Fibroblast of lung (primary cell): ENCODE data around the gene GYG1. TPM values are rescaled to one million over a fixed set of nuclear protein-coding genes. Genes with fewer than 3 reads are reported as not detected.
"Not testable (repeated sequence)": the region's sequence is repeated elsewhere in the genome, so short reads cannot be mapped to it uniquely, and the experiment has no call there.

Source experiments
- DNase-seq, 2 donors: peaks; one replicate each; pipeline versions ENCODE4 v3.0.0 to v3.0.0-alpha.2; 2010; ENCODE audit warnings: low read depth in 2 of 2
- H2AFZ ChIP-seq: 2 replicates; pipeline ENCODE4 v1.5.1; 2012; ENCODE audit warnings: low read length, control low read depth, inconsistent platforms
- H3K27ac ChIP-seq: 2 replicates; pipeline ENCODE4 v1.5.1; 2011; ENCODE audit warnings: low read length, control low read depth; ENCODE audit not compliant: insufficient read depth
- H3K27me3 ChIP-seq: 2 replicates; pipeline ENCODE4 v1.5.1; 2011; ENCODE audit warnings: mild to moderate bottlenecking, low read length; ENCODE audit not compliant: control insufficient read depth, insufficient read depth
- H3K36me3 ChIP-seq: 2 replicates; pipeline ENCODE4 v1.5.1; 2011; ENCODE audit warnings: low read length; ENCODE audit not compliant: control insufficient read depth, insufficient read depth
- H3K4me1 ChIP-seq: 2 replicates; pipeline ENCODE4 v1.5.1; 2011; ENCODE audit warnings: low read length; ENCODE audit not compliant: control insufficient read depth, insufficient read depth; ENCODE audit errors: extremely low read depth
- H3K4me2 ChIP-seq: 2 replicates; pipeline ENCODE4 v1.5.1; 2011; ENCODE audit warnings: low read length, control low read depth; ENCODE audit not compliant: insufficient read depth; ENCODE audit errors: extremely low read depth
- H3K4me3 ChIP-seq, 4 experiments: fragments of 200-600 bp in 1 of 4; sonication (generic) in 1 of 4; replicated peaks in 1 of 4; 2 replicates each; pipeline ENCODE4 v1.5.1; 2011 to 2016; ENCODE audit warnings: low read length in 4 of 4, low read depth in 3 of 4, mild to moderate bottlenecking in 3 of 4, control low read depth in 2 of 4, inconsistent platforms in 1 of 4, mixed read lengths in 1 of 4; ENCODE audit not compliant: insufficient read depth in 1 of 4; ENCODE audit errors: control extremely low read depth in 1 of 4
- H3K79me2 ChIP-seq: 2 replicates; pipeline ENCODE4 v1.5.1; 2012; ENCODE audit warnings: mild to moderate bottlenecking, low read length, inconsistent platforms; ENCODE audit not compliant: control insufficient read depth, insufficient read depth
- H3K9ac ChIP-seq: 2 replicates; pipeline ENCODE4 v1.5.1; 2011; ENCODE audit warnings: mild to moderate bottlenecking, low read length, control low read depth; ENCODE audit not compliant: insufficient read depth
- H3K9me3 ChIP-seq: 2 replicates; pipeline ENCODE4 v1.5.1; 2012; ENCODE audit warnings: low read depth, low read length; ENCODE audit not compliant: control insufficient read depth, insufficient read depth
- H4K20me1 ChIP-seq: 2 replicates; pipeline ENCODE4 v1.5.1; 2011; ENCODE audit warnings: low read length; ENCODE audit not compliant: control insufficient read depth, insufficient read depth; ENCODE audit errors: extremely low read depth
- EZH2 ChIP-seq: IDR thresholded peaks from 2 replicates; pipeline ENCODE4 v1.5.1; 2012; ENCODE audit warnings: low read length, control low read depth, mild to moderate bottlenecking; ENCODE audit errors: missing control alignments
- polyA plus RNA-seq, 2 donors: library from polyadenylated mRNA; depleted of rRNA in 1 of 2; stranded (reverse) in 1 of 2; unstranded in 1 of 2; fragments of >200 nt; gene quantifications; 2 replicates each; pipeline ENCODE4 v1.2.1, GENCODE V29; 2011 to 2012; ENCODE audit warnings: missing spikeins in 1 of 2
- total RNA-seq: library from RNA; depleted of rRNA; stranded (reverse); fragments of >200 nt; gene quantifications from 2 replicates; pipeline ENCODE4 v1.2.1, GENCODE V29; 2014
- TF ChIP-seq, protein P1 (sequence below), 2 donors: IDR thresholded peaks in 1 of 2; conservative IDR thresholded peaks in 1 of 2; 1 replicate in 1 of 2; 2 replicates in 1 of 2; pipeline ENCODE4 v1.5.1; 2011 to 2012; ENCODE audit warnings: low read length in 2 of 2, control low read depth in 1 of 2, inconsistent platforms in 1 of 2, low read depth in 1 of 2, mild to moderate bottlenecking in 1 of 2

GYG1 gene
- total and polyA plus RNA-seq, 2 donors (not counting 1 experiment from before 2014, with no cell fraction given): 71.5 to 224 TPM

DNA sequence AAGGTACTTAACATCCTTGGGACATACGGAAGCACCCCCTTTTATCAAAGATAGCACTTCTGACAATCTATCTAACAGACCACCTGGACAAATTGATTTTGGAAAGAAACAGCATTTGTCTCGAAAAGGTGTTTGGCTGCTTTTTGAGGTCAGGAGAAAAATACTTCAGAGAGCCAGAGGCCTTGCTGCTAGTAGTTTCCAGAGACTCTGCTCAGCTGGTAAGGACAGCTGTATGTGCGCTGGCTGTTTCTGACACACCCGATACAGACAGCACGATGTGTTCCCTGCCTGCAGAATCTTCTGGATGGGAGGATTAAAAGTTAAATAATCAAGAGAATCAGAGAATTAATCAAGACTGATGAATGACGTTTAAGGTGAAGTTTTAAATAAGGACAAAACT, 15.6 kb upstream of the GYG1 start:
- Histone ChIP-seq H2AFZ (peak overlapping the region; percentile 80), H4K20me1 (no peaks in the 10 kb centered on the region), H3K9me3 (no peaks in the 10 kb centered on the region), H3K27ac (no peak overlapping the region), H3K27me3 (no peaks in the 10 kb centered on the region), H3K4me1 (no peaks in the 10 kb centered on the region), H3K36me3 (no peaks in the 10 kb centered on the region), H3K4me3 (no peak overlapping the region), H3K4me2 (no peak overlapping the region), H3K9ac (no peak overlapping the region), H3K79me2 (no peaks in the 10 kb centered on the region)
- DNase-seq: peak in 1 of 2 donors; percentile 28
- TF ChIP-seq EZH2: no peak
- TF ChIP-seq, protein P1, sequence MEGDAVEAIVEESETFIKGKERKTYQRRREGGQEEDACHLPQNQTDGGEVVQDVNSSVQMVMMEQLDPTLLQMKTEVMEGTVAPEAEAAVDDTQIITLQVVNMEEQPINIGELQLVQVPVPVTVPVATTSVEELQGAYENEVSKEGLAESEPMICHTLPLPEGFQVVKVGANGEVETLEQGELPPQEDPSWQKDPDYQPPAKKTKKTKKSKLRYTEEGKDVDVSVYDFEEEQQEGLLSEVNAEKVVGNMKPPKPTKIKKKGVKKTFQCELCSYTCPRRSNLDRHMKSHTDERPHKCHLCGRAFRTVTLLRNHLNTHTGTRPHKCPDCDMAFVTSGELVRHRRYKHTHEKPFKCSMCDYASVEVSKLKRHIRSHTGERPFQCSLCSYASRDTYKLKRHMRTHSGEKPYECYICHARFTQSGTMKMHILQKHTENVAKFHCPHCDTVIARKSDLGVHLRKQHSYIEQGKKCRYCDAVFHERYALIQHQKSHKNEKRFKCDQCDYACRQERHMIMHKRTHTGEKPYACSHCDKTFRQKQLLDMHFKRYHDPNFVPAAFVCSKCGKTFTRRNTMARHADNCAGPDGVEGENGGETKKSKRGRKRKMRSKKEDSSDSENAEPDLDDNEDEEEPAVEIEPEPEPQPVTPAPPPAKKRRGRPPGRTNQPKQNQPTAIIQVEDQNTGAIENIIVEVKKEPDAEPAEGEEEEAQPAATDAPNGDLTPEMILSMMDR (conservative IDR thresholded peaks at IDR 0.05 in 1 of 2, IDR thresholded peaks at IDR 0.05 in 1 of 2; ENCODE audit: low read depth in 1 of 2, low read length in 2 of 2): no peak

DNA sequence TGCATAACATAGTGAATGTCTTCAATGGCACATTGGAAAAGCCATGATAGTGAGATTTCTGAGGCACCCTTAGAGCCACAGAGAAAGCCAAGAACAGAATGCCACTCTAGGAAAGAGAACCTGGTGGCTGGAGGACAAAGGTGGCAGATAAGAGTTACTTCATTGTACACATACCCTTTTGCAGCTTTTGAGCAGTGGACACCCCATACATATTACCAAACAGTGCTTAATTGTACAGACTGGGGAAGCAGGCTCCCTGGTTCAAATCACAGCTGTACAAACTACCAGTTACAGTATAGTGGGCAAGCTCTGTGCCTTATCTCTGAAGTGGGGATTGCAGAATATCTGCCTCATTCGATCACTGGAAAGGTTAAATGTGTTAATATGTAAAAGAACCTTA, 10.1 kb upstream of the GYG1 start:
- Histone ChIP-seq H2AFZ (no peak overlapping the region), H3K36me3 (no peaks in the 10 kb centered on the region), H3K4me1 (no peaks in the 10 kb centered on the region), H3K4me3 (no peak overlapping the region), H3K27me3 (no peaks in the 10 kb centered on the region), H3K79me2 (no peaks in the 10 kb centered on the region), H3K9ac (no peak overlapping the region), H4K20me1 (no peaks in the 10 kb centered on the region), H3K27ac (no peak overlapping the region), H3K4me2 (no peak overlapping the region), H3K9me3 (no peaks in the 10 kb centered on the region)
- no peak for DNase-seq
- TF ChIP-seq, protein P1 (conservative IDR thresholded peaks at IDR 0.05 in 1 of 2, IDR thresholded peaks at IDR 0.05 in 1 of 2; ENCODE audit: low read depth in 1 of 2, low read length in 2 of 2): no peak
- TF ChIP-seq EZH2: no peak

DNA sequence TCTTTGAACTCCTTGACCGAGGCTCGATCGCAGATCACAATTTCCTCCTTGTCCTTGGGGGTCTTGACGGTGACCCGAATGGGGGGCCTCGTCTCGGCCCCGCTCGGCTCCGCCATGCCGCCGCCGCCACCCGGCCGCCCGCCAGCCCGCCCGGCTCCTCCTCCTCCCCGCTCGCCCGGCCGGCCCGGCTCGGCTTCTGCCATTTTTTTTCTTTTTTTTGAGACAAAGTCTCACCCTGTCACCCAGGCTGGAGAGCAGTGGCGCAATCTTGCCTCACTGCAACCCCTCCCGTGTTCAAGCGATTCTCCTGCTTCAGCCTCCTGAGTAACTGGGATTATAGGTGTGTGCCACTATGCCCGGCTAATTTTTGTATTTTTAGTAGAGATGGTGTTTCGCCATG, 3.8 kb upstream of the GYG1 start:
- H3K4me3 ChIP-seq, DNase-seq, H3K27ac ChIP-seq, H3K4me2 ChIP-seq, H3K4me1 ChIP-seq, H2AFZ ChIP-seq, H3K79me2 ChIP-seq, H3K36me3 ChIP-seq, H3K9me3 ChIP-seq, H3K9ac ChIP-seq, H3K27me3 ChIP-seq, H4K20me1 ChIP-seq: not testable (repeated sequence)
